ENCODE measurements around the gene SLC1A3. TPM values are rescaled to one million over a fixed set of nuclear protein-coding genes. Genes with fewer than 3 reads are reported as not detected.

The SLC1A3 gene
- total RNA-seq, 6 donors from 2014 or later: 22.4 to 235 (median 42.0) TPM

- H3K36me3 ChIP-seq: no peaks in the 10 kb centered on the region
- H3K4me3 ChIP-seq: no peak overlapping the region
- no peak for ATAC-seq (ENCODE audit: low FRiP score in 2 of 2)
- H3K4me1 ChIP-seq: no peaks in the 10 kb centered on the region
- H3K9me3 ChIP-seq: no peaks in the 10 kb centered on the region
- no peaks in the 10 kb centered on the region for H3K27me3 ChIP-seq
- 68 to 73% methylated on average over 7 of the region's 7 CpGs for WGBS, 2 donors
- no peak overlapping the region for H3K27ac ChIP-seq
- DNase-seq: no peak
- TF ChIP-seq POLR2AphosphoS5 (IDR thresholded peaks at IDR 0.05) (no peak), EP300 (IDR thresholded peaks at IDR 0.05) (no peak), POLR2A (IDR thresholded peaks at IDR 0.05) (no peak), CTCF (IDR thresholded peaks at IDR 0.05) (no peak)
These were observed 15.7 kb upstream of the SLC1A3 start for GRCh38 chr5:36590513-36591286.

GRCh38 chr5:36593867-36594266 is 12.5 kb upstream of the SLC1A3 start:
- ATAC-seq (ENCODE audit: low FRiP score in 2 of 2) (no peak), DNase-seq (no peak)
- Histone ChIP-seq H3K4me1 (no peaks in the 10 kb centered on the region), H3K9me3 (no peaks in the 10 kb centered on the region), H3K4me3 (no peak overlapping the region), H3K36me3 (no peaks in the 10 kb centered on the region), H3K27ac (no peak overlapping the region), H3K27me3 (no peaks in the 10 kb centered on the region)
- 64 to 66% methylated on average over 4 of the region's 4 CpGs for WGBS, 2 donors
- no peak for TF ChIP-seq CTCF (IDR thresholded peaks at IDR 0.05)
- no peak for TF ChIP-seq POLR2AphosphoS5 (IDR thresholded peaks at IDR 0.05)
- no peak for TF ChIP-seq POLR2A (IDR thresholded peaks at IDR 0.05)
- TF ChIP-seq EP300 (IDR thresholded peaks at IDR 0.05): no peak

- Histone ChIP-seq H3K27ac (no peak overlapping the region), H3K9me3 (no peaks in the 10 kb centered on the region), H3K27me3 (no peaks in the 10 kb centered on the region), H3K4me3 (no peak overlapping the region), H3K36me3 (no peaks in the 10 kb centered on the region), H3K4me1 (no peaks in the 10 kb centered on the region)
- ATAC-seq (ENCODE audit: low FRiP score in 2 of 2) (no peak), DNase-seq (no peak)
- 96 to 100% methylated on average over 1 of the region's 1 CpG for WGBS, 2 donors
- no peak for TF ChIP-seq EP300 (IDR thresholded peaks at IDR 0.05)
- no peak for TF ChIP-seq POLR2A (IDR thresholded peaks at IDR 0.05)
- no peak for TF ChIP-seq CTCF (IDR thresholded peaks at IDR 0.05)
- no peak for TF ChIP-seq POLR2AphosphoS5 (IDR thresholded peaks at IDR 0.05)
These were observed 10.2 kb upstream of the SLC1A3 start for GRCh38 chr5:36596247-36596646.

GRCh38 chr5:36596756-36597155 is 9.7 kb upstream of the SLC1A3 start:
- H3K27me3 ChIP-seq: no peaks in the 10 kb centered on the region
- no peaks in the 10 kb centered on the region for H3K36me3 ChIP-seq
- H3K9me3 ChIP-seq: no peaks in the 10 kb centered on the region
- no peak overlapping the region for H3K27ac ChIP-seq
- no peak overlapping the region for H3K4me3 ChIP-seq
- H3K4me1 ChIP-seq: no peaks in the 10 kb centered on the region
- ATAC-seq (ENCODE audit: low FRiP score in 2 of 2): no peak
- no peak for DNase-seq
- WGBS, 2 donors: 82 to 87% methylated on average over 6 of the region's 6 CpGs
- TF ChIP-seq CTCF (IDR thresholded peaks at IDR 0.05) (no peak), POLR2AphosphoS5 (IDR thresholded peaks at IDR 0.05) (no peak), POLR2A (IDR thresholded peaks at IDR 0.05) (no peak), EP300 (IDR thresholded peaks at IDR 0.05) (no peak)

GRCh38 chr5:36598045-36598444 is 8.4 kb upstream of the SLC1A3 start:
- Histone ChIP-seq H3K27me3 (no peaks in the 10 kb centered on the region), H3K9me3 (no peaks in the 10 kb centered on the region), H3K36me3 (no peaks in the 10 kb centered on the region), H3K4me1 (peaks cover 0 to 5% (median 0%) of the 10 kb centered on the region in 4 donors), H3K4me3 (no peak overlapping the region), H3K27ac (no peak overlapping the region)
- DNase-seq (no peak), ATAC-seq (ENCODE audit: low FRiP score in 2 of 2) (no peak)
- TF ChIP-seq EP300 (IDR thresholded peaks at IDR 0.05) (no peak), CTCF (IDR thresholded peaks at IDR 0.05) (no peak), POLR2A (IDR thresholded peaks at IDR 0.05) (no peak), POLR2AphosphoS5 (IDR thresholded peaks at IDR 0.05) (no peak)
- WGBS, 2 donors: 84 to 85% methylated on average over 3 of the region's 3 CpGs
